HG03097 (cell line): ENCODE results near the gene OSCP1.

Source experiments
- ATAC-seq: cut with Tn5 transposase; IDR thresholded peaks from one replicate; pipeline ENCODE4 v1.9.1; 2021; ENCODE audit not compliant: unreplicated experiment, low FRiP score

Gene OSCP1

GRCh38 chr1:36386265-36387140, 63.7 kb downstream of the OSCP1 start:
- no peak for ATAC-seq

GRCh38 chr1:36385410-36386264, 64.6 kb downstream of the OSCP1 start, which contains the start of gene STK40:
Gene STK40, minus strand, starts transcription at chr1:36385924. Its CDS starts 24,592 bp downstream, at chr1:36361332.
- ATAC-seq, result peak; percentile 73

- no peak for ATAC-seq
These were observed 65.5 kb downstream of the OSCP1 start for GRCh38 chr1:36384542-36385409.

- ATAC-seq, result no peak
These were observed 67.0 kb downstream of the OSCP1 start for GRCh38 chr1:36383240-36383639.

GRCh38 chr1:36382669-36383068, 67.6 kb downstream of the OSCP1 start:
- ATAC-seq, result no peak

- ATAC-seq, result no peak
These were observed 68.0 kb downstream of the OSCP1 start for GRCh38 chr1:36382231-36382630.

- no peak for ATAC-seq
These were observed 68.8 kb downstream of the OSCP1 start for GRCh38 chr1:36381405-36381804.

- ATAC-seq, result no peak
These were observed 69.5 kb downstream of the OSCP1 start for GRCh38 chr1:36380782-36381181.

- no peak for ATAC-seq
These were observed 70.1 kb downstream of the OSCP1 start for GRCh38 chr1:36380143-36380619.

- no peak for ATAC-seq
These were observed 72.3 kb downstream of the OSCP1 start for GRCh38 chr1:36377791-36378492.

GRCh38 chr1:36372617-36373016, 77.6 kb downstream of the OSCP1 start:
- ATAC-seq, result no peak

GRCh38 chr1:36369061-36369861, 81.0 kb downstream of the OSCP1 start:
- ATAC-seq, result no peak
